Progenitor cell of endocrine pancreas (in vitro differentiated cells): ENCODE data around the gene MCM8. TPM values are rescaled to one million over a fixed set of nuclear protein-coding genes. Genes with fewer than 3 reads are reported as not detected.

ENCODE experiments used
- DNase-seq: peaks from one replicate; pipeline ENCODE4 v3.0.0; 2021; ENCODE audit warnings: low spot score; ENCODE audit not compliant: unreplicated experiment
- H3K27ac Mint-ChIP-seq: 2 replicates; pipeline ENCODE4 v1.8.0; 2021; ENCODE audit warnings: mild to moderate bottlenecking, moderate library complexity, mixed read lengths
- H3K27me3 Mint-ChIP-seq: 2 replicates; pipeline ENCODE4 v1.8.0; 2021; ENCODE audit warnings: mixed read lengths
- H3K36me3 Mint-ChIP-seq: 2 replicates; pipeline ENCODE4 v1.8.0; 2022; ENCODE audit warnings: mixed read lengths; ENCODE audit not compliant: insufficient read depth
- H3K4me1 Mint-ChIP-seq: 2 replicates; pipeline ENCODE4 v1.8.0; 2021; ENCODE audit warnings: low read depth, mixed read lengths
- H3K4me3 Mint-ChIP-seq: 2 replicates; pipeline ENCODE4 v1.8.0; 2021; ENCODE audit warnings: low read depth, mild to moderate bottlenecking, moderate library complexity, mixed read lengths
- H3K9me3 Mint-ChIP-seq: 2 replicates; pipeline ENCODE4 v1.8.0; 2021; ENCODE audit warnings: low read depth, mixed read lengths
- CTCF ChIP-seq: fragments of 200-600 bp; sonication (generic); IDR thresholded peaks from one replicate; pipeline ENCODE4 v1.5.0; 2021; ENCODE audit warnings: antibody characterized with exemption, mild to moderate bottlenecking; ENCODE audit not compliant: unreplicated experiment
- total RNA-seq: library from RNA; stranded (reverse); gene quantifications from 2 replicates; pipeline ENCODE4 v1.2.1, GENCODE V29; 2021

The MCM8 gene
- total RNA-seq, 1 donor from 2014 or later: 18.5 TPM

DNA sequence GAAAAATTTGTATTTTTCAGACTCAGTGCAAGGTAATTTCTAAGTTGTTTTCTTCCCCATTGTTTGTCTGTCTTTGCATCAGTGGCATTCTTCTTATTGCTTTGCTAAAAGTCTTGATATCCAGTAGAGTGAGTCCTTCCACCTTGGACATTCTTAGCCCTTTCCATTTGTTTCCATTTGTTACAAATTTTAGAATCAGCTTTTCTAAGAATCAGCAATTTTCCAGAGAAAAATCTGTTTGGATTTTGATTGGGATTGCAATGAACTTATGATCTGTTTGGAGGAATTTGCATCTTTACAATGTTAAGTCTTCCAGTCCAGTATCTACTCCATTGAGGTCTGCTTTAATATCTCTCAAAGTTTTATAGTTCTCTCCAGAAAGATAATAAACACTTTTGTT is 67.0 kb downstream of the MCM8 start:
- no peaks in the 10 kb centered on the region for H3K27me3 Mint-ChIP-seq
- no peaks in the 10 kb centered on the region for H3K4me1 Mint-ChIP-seq
- peaks cover 32% of the 10 kb centered on the region for H3K36me3 Mint-ChIP-seq
- H3K4me3 Mint-ChIP-seq: no peak overlapping the region
- no peak for TF ChIP-seq CTCF
- no peak overlapping the region for H3K27ac Mint-ChIP-seq
- DNase-seq: no peak
- H3K9me3 Mint-ChIP-seq: no peaks in the 10 kb centered on the region

DNA sequence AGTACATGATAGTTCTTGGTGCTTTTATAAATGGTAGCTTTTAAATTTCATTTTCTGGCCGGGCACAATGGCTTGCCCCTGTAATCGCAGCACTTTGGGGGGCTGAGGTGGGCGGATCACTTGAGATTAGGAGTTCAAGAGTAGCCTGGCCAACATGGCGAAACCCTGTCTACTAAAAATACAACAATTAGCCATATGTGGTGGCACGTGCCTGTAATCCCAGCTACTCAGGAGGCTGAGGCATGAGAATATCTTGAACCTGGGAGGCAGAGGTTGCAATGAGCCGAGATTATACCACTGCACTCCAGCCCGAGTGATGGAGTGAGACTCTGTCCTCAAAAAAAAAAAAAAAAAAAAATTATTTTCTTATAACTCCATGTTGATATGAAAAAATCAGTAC is 67.4 kb downstream of the MCM8 start:
- no peak for DNase-seq
- no peak for TF ChIP-seq CTCF
- H3K27ac Mint-ChIP-seq: no peak overlapping the region
- no peaks in the 10 kb centered on the region for H3K9me3 Mint-ChIP-seq
- H3K4me1 Mint-ChIP-seq: no peaks in the 10 kb centered on the region
- H3K36me3 Mint-ChIP-seq: peaks cover 30% of the 10 kb centered on the region
- H3K4me3 Mint-ChIP-seq: no peak overlapping the region
- H3K27me3 Mint-ChIP-seq: no peaks in the 10 kb centered on the region

DNA sequence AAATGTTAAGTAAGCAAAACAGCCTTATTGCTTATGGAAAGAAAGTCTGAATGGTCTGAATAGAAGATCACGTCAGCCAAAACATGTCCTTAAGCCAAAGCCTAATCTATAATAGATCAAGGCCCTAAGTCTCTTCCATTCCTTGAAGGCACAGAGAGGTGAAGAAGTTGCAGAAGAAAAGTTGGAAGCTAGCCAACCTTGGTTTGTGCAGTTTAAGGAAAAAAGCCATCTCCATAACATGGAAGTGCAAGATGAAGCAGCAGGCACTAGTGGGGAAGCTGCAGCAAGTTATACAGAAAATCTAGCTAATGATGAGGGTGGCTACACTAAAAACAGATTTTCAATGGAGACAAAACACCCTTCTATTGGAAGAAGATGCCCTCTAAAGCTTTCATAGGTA is 74.3 kb downstream of the MCM8 start:
- no peaks in the 10 kb centered on the region for H3K4me1 Mint-ChIP-seq
- H3K4me3 Mint-ChIP-seq: no peak overlapping the region
- H3K27me3 Mint-ChIP-seq: no peaks in the 10 kb centered on the region
- peaks cover 14% of the 10 kb centered on the region for H3K9me3 Mint-ChIP-seq
- TF ChIP-seq CTCF: no peak
- H3K27ac Mint-ChIP-seq: no peak overlapping the region
- DNase-seq: no peak
- H3K36me3 Mint-ChIP-seq: peaks cover 51% of the 10 kb centered on the region

GRCh38 chr20:6026051-6026450 is 75.6 kb downstream of the MCM8 start:
- no peaks in the 10 kb centered on the region for H3K27me3 Mint-ChIP-seq
- peaks cover 45% of the 10 kb centered on the region for H3K36me3 Mint-ChIP-seq
- no peaks in the 10 kb centered on the region for H3K4me1 Mint-ChIP-seq
- H3K4me3 Mint-ChIP-seq: no peak overlapping the region
- no peak overlapping the region for H3K27ac Mint-ChIP-seq
- H3K9me3 Mint-ChIP-seq: peaks cover 14% of the 10 kb centered on the region
- TF ChIP-seq CTCF: no peak
- no peak for DNase-seq

- H3K4me1 Mint-ChIP-seq: peaks cover 1% of the 10 kb centered on the region
- peaks cover 33% of the 10 kb centered on the region for H3K36me3 Mint-ChIP-seq
- H3K4me3 Mint-ChIP-seq: no peak overlapping the region
- no peak overlapping the region for H3K27ac Mint-ChIP-seq
- peaks cover 14% of the 10 kb centered on the region for H3K9me3 Mint-ChIP-seq
- TF ChIP-seq CTCF: no peak
- H3K27me3 Mint-ChIP-seq: no peaks in the 10 kb centered on the region
- no peak for DNase-seq
These were observed 78.4 kb downstream of the MCM8 start for GRCh38 chr20:6028818-6029217.
